Breast epithelium (tissue), 3 donors: ENCODE measurements around the gene KLHL7.

Experiments used
- POLR2A ChIP-seq: fragments of 450-650 bp; IDR thresholded peaks from one replicate; pipeline ENCODE4 v1.6.1; 2016; ENCODE audit warnings: antibody characterized with exemption, mild to moderate bottlenecking, moderate library complexity
- TF ChIP-seq, protein P1 (sequence below), 3 donors: fragments of 450-650 bp; IDR thresholded peaks; one replicate each; pipeline ENCODE4 v1.5.1; 2016 to 2017; ENCODE audit warnings: antibody characterized with exemption in 3 of 3, mild to moderate bottlenecking in 3 of 3, moderate library complexity in 3 of 3

GRCh38 chr7:23208316-23208715, 102.7 kb downstream of the KLHL7 start:
- TF ChIP-seq, protein P1, sequence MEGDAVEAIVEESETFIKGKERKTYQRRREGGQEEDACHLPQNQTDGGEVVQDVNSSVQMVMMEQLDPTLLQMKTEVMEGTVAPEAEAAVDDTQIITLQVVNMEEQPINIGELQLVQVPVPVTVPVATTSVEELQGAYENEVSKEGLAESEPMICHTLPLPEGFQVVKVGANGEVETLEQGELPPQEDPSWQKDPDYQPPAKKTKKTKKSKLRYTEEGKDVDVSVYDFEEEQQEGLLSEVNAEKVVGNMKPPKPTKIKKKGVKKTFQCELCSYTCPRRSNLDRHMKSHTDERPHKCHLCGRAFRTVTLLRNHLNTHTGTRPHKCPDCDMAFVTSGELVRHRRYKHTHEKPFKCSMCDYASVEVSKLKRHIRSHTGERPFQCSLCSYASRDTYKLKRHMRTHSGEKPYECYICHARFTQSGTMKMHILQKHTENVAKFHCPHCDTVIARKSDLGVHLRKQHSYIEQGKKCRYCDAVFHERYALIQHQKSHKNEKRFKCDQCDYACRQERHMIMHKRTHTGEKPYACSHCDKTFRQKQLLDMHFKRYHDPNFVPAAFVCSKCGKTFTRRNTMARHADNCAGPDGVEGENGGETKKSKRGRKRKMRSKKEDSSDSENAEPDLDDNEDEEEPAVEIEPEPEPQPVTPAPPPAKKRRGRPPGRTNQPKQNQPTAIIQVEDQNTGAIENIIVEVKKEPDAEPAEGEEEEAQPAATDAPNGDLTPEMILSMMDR (IDR thresholded peaks at IDR 0.05) = no peak
- no peak for TF ChIP-seq POLR2A
